ENCODE measurements around the gene USP50.

The USP50 gene

GRCh38 chr15:50471072-50471471, 75.4 kb downstream of the USP50 start:
- in situ Hi-C loops (cut with MboI; ENCODE audit: low sequenced_read_pairs, unreplicated experiment) = no loop called here
- DNase-seq (ENCODE audit: low spot score) = no peak
- TF ChIP-seq, protein P1, sequence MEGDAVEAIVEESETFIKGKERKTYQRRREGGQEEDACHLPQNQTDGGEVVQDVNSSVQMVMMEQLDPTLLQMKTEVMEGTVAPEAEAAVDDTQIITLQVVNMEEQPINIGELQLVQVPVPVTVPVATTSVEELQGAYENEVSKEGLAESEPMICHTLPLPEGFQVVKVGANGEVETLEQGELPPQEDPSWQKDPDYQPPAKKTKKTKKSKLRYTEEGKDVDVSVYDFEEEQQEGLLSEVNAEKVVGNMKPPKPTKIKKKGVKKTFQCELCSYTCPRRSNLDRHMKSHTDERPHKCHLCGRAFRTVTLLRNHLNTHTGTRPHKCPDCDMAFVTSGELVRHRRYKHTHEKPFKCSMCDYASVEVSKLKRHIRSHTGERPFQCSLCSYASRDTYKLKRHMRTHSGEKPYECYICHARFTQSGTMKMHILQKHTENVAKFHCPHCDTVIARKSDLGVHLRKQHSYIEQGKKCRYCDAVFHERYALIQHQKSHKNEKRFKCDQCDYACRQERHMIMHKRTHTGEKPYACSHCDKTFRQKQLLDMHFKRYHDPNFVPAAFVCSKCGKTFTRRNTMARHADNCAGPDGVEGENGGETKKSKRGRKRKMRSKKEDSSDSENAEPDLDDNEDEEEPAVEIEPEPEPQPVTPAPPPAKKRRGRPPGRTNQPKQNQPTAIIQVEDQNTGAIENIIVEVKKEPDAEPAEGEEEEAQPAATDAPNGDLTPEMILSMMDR (IDR thresholded peaks at IDR 0.05; ENCODE audit: borderline replicate concordance, control extremely low read depth, extremely low read depth, insufficient read depth, missing control alignments) = no peak

GRCh38 chr15:50463423-50464358, 82.8 kb downstream of the USP50 start:
- DNase-seq (ENCODE audit: low spot score) = no peak
- TF ChIP-seq, protein P1 (IDR thresholded peaks at IDR 0.05; ENCODE audit: borderline replicate concordance, control extremely low read depth, extremely low read depth, insufficient read depth, missing control alignments) = no peak
- in situ Hi-C loops (cut with MboI; ENCODE audit: low sequenced_read_pairs, unreplicated experiment) = no loop called here

DNA sequence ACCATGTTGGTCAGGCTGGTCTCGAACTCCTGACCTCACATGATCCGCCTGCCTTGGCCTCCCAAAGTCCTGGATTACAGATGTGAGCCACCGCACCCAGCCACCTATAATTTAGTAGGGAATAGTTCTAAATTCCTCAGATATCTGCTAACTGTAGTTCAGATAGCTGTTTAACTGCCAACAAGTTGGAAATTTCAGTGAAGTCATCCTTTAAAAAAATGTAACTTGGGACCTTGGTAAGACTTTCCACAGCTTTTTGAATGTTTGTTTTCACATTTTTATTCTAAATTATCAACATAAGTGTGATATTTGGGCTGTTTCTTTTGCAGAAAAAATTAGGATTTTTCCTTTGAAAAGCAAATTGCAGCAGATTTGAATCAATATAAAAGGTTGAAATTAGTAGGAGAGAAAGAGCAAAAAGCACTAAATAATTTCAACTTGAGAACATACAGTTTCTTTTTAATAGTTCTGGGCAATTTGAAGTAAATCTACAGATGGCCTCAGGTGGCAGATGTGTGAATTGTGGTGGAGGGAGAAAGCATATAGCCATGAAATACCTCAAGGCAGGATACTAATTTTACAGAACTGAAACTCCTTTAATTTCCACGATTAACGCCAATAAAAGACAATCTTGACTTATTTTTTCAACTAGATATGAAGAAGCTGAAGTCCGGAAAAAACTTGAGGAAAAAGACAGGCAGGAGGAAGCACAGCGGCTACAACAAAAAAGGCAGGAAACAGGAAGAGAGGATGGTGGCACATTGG, 87.9 kb downstream of the USP50 start:
- in situ Hi-C loops (cut with MboI; ENCODE audit: low sequenced_read_pairs, unreplicated experiment) = no loop called here
- DNase-seq (ENCODE audit: low spot score) = no peak
- TF ChIP-seq, protein P1 (IDR thresholded peaks at IDR 0.05; ENCODE audit: borderline replicate concordance, control extremely low read depth, extremely low read depth, insufficient read depth, missing control alignments) = no peak

DNA sequence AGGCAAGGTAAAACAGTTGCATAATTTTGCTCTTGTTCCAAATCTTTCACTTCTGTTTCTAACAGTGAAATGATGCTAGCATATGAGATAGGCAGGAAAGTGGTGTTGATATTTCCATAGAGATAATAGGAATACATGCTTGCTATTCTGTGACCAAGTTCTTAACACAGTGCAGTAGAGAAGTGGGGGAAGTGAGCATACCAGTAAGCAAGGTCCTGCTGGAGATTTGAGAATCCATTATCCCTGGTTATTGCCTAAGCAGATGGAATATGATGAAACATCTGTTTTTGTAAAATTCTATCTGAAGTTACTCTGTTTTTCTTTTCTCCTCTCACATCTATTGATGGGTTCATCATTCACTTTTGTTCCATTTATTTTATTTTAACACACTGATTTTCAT, 93.5 kb downstream of the USP50 start:
- in situ Hi-C loops (cut with MboI; ENCODE audit: low sequenced_read_pairs, unreplicated experiment) = no loop called here
- DNase-seq (ENCODE audit: low spot score) = no peak
- TF ChIP-seq, protein P1 (IDR thresholded peaks at IDR 0.05; ENCODE audit: borderline replicate concordance, control extremely low read depth, extremely low read depth, insufficient read depth, missing control alignments) = no peak

Data from GM13976 (cell line).